Adrenal gland (tissue), 5 donors: ENCODE results near the gene RAB11B.

ENCODE experiments used
- POLR2A ChIP-seq, 2 donors: fragments of 450-650 bp; IDR thresholded peaks; one replicate each; pipeline ENCODE4 v1.6.1; 2017; ENCODE audit warnings: antibody characterized with exemption in 2 of 2, mild to moderate bottlenecking in 2 of 2, moderate library complexity in 1 of 2
- TF ChIP-seq, protein P1 (sequence below), 6 experiments: fragments of 450-650 bp in 4 of 6; fragments of 200-600 bp in 2 of 6; sonication (generic) in 1 of 6; IDR thresholded peaks; 1 replicate in 5 of 6; 2 replicates in 1 of 6; pipeline versions ENCODE4 v1.5.1 to v1.8.0; 2016 to 2021; ENCODE audit warnings: antibody characterized with exemption in 6 of 6, mild to moderate bottlenecking in 2 of 6, moderate library complexity in 1 of 6
- donor health status: DM: no; HTN: no; CAD: no.

DNA sequence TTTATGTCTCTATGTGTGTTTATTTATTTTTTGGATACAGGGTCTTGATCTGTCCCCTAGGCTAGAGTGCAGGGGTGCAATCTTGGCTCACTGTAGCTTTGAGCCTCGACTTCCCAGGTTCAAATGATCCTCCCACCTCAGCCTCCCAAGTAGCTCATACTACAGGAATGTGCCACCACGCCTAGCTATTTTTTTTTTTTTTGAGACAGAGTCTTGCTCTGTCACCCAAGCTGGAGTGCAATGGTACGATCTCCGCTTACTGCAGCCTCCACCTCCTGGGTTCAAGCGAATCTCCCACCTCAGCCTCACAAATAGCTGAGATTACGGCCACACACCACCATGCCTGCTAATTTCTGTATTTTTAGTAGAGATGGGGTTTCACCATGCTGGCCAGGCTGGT lies 31.2 kb upstream of the RAB11B start:
- TF ChIP-seq, protein P1, sequence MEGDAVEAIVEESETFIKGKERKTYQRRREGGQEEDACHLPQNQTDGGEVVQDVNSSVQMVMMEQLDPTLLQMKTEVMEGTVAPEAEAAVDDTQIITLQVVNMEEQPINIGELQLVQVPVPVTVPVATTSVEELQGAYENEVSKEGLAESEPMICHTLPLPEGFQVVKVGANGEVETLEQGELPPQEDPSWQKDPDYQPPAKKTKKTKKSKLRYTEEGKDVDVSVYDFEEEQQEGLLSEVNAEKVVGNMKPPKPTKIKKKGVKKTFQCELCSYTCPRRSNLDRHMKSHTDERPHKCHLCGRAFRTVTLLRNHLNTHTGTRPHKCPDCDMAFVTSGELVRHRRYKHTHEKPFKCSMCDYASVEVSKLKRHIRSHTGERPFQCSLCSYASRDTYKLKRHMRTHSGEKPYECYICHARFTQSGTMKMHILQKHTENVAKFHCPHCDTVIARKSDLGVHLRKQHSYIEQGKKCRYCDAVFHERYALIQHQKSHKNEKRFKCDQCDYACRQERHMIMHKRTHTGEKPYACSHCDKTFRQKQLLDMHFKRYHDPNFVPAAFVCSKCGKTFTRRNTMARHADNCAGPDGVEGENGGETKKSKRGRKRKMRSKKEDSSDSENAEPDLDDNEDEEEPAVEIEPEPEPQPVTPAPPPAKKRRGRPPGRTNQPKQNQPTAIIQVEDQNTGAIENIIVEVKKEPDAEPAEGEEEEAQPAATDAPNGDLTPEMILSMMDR (IDR thresholded peaks at IDR 0.05), result no peak
- no peak for TF ChIP-seq POLR2A (IDR thresholded peaks at IDR 0.05)
